Measurements from ENCODE around the gene NHEJ1. TPM values are rescaled to one million over a fixed set of nuclear protein-coding genes. Genes with fewer than 3 reads are reported as not detected.

The NHEJ1 gene
- total and polyA plus RNA-seq, 4 donors, result 8.4 to 21.1 (median 12.5) TPM

DNA sequence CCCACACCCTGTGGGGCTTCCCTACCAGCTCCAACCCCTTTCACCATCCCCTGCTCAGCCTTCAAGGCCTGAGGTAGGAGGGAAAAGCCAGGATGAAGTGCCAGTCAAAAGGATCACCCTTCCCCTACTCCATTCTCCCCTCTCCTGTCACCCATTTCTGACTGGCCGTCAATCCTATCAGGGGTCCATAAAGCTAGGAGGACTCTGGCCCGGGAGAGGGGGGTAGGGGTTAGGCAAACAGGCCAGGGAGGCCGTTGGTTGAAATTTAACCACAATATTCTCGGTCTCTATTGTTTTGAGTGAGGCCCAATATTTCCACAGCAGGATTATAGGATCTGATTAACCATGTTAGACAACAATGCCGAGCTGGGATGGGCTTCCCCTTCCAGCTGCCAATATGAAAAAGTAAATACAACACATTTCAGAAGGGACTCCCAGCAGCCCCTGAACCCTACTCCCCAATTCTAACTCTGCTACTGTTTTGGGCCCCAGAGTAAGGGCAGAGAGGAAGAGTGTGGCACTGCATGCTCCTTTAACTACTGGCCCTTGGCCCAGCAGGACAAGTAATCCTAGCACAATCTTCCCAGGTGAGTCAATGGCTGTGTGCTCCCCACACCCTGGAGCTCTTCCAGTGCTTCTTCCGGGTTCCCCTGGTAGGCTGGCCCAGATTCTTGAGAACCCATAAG, 89.3 kb downstream of the NHEJ1 start:
- ATAC-seq (ENCODE audit: insufficient read depth, low FRiP score) (peak; percentile 57), DNase-seq (no peak)
- H3K9ac ChIP-seq (ENCODE audit: insufficient read depth in 1 of 2, low read length in 2 of 2), result no peak overlapping the region
- no peak overlapping the region for H3K4me3 ChIP-seq
- no peaks in the 10 kb centered on the region for H3K9me3 ChIP-seq (ENCODE audit: control insufficient read depth in 4 of 4, insufficient read depth in 3 of 4, low read length in 3 of 4)
- WGBS, 2 donors, result 70 to 83% methylated on average over 6 of the region's 6 CpGs
- H3K27me3 ChIP-seq (ENCODE audit: control insufficient read depth in 3 of 3, insufficient read depth in 3 of 3, low read length in 2 of 3), result no peaks in the 10 kb centered on the region
- peaks cover 0 to 6% (median 0%) of the 10 kb centered on the region in 4 donors for H3K36me3 ChIP-seq (ENCODE audit: control insufficient read depth in 4 of 4, insufficient read depth in 4 of 4, low read length in 4 of 4)
- H3K27ac ChIP-seq (ENCODE audit: low read depth in 1 of 2, low read length in 1 of 2), result no peak overlapping the region
- TF ChIP-seq, protein P1, sequence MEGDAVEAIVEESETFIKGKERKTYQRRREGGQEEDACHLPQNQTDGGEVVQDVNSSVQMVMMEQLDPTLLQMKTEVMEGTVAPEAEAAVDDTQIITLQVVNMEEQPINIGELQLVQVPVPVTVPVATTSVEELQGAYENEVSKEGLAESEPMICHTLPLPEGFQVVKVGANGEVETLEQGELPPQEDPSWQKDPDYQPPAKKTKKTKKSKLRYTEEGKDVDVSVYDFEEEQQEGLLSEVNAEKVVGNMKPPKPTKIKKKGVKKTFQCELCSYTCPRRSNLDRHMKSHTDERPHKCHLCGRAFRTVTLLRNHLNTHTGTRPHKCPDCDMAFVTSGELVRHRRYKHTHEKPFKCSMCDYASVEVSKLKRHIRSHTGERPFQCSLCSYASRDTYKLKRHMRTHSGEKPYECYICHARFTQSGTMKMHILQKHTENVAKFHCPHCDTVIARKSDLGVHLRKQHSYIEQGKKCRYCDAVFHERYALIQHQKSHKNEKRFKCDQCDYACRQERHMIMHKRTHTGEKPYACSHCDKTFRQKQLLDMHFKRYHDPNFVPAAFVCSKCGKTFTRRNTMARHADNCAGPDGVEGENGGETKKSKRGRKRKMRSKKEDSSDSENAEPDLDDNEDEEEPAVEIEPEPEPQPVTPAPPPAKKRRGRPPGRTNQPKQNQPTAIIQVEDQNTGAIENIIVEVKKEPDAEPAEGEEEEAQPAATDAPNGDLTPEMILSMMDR (IDR thresholded peaks at IDR 0.05; ENCODE audit: control extremely low read depth, extremely low read depth), result no peak
- H3K4me1 ChIP-seq (ENCODE audit: control insufficient read depth in 5 of 5, insufficient read depth in 5 of 5, low read length in 5 of 5), result no peaks in the 10 kb centered on the region

- peaks cover 0 to 30% (median 30%) of the 10 kb centered on the region in 3 donors for H3K27me3 ChIP-seq (ENCODE audit: control insufficient read depth in 3 of 3, insufficient read depth in 3 of 3, low read length in 2 of 3)
- no peaks in the 10 kb centered on the region for H3K36me3 ChIP-seq (ENCODE audit: control insufficient read depth in 4 of 4, insufficient read depth in 4 of 4, low read length in 4 of 4)
- DNase-seq, result peak in 1 of 3 donors; percentile 51
- no peak overlapping the region for H3K27ac ChIP-seq (ENCODE audit: low read depth in 1 of 2, low read length in 1 of 2)
- H3K9ac ChIP-seq (ENCODE audit: insufficient read depth in 1 of 2, low read length in 2 of 2), result no peak overlapping the region
- TF ChIP-seq, protein P1 (IDR thresholded peaks at IDR 0.05; ENCODE audit: control extremely low read depth, extremely low read depth), result no peak
- H3K4me1 ChIP-seq (ENCODE audit: control insufficient read depth in 5 of 5, insufficient read depth in 5 of 5, low read length in 5 of 5), result peaks cover 0 to 4% (median 0%) of the 10 kb centered on the region in 5 donors
- no peak overlapping the region for H3K4me3 ChIP-seq
- no peaks in the 10 kb centered on the region for H3K9me3 ChIP-seq (ENCODE audit: control insufficient read depth in 4 of 4, insufficient read depth in 3 of 4, low read length in 3 of 4)
- 70 to 74% methylated on average over 1 of the region's 1 CpG for WGBS, 2 donors
- ATAC-seq (ENCODE audit: insufficient read depth, low FRiP score), result no peak
Observed at GRCh38 chr2:219065484-219065883, 95.1 kb downstream of the NHEJ1 start.

- H3K4me1 ChIP-seq (ENCODE audit: control insufficient read depth in 5 of 5, insufficient read depth in 5 of 5, low read length in 5 of 5), result peaks cover 0 to 16% (median 0%) of the 10 kb centered on the region in 5 donors
- no peak overlapping the region for H3K9ac ChIP-seq (ENCODE audit: insufficient read depth in 1 of 2, low read length in 2 of 2)
- no peak overlapping the region for H3K27ac ChIP-seq (ENCODE audit: low read depth in 1 of 2, low read length in 1 of 2)
- DNase-seq, result no peak
- H3K9me3 ChIP-seq (ENCODE audit: control insufficient read depth in 4 of 4, insufficient read depth in 3 of 4, low read length in 3 of 4), result no peaks in the 10 kb centered on the region
- TF ChIP-seq, protein P1 (IDR thresholded peaks at IDR 0.05; ENCODE audit: control extremely low read depth, extremely low read depth), result no peak
- 62 to 72% methylated on average over 6 of the region's 6 CpGs for WGBS, 2 donors
- no peak for ATAC-seq (ENCODE audit: insufficient read depth, low FRiP score)
- no peaks in the 10 kb centered on the region for H3K36me3 ChIP-seq (ENCODE audit: control insufficient read depth in 4 of 4, insufficient read depth in 4 of 4, low read length in 4 of 4)
- H3K4me3 ChIP-seq, result no peak overlapping the region
- H3K27me3 ChIP-seq (ENCODE audit: control insufficient read depth in 3 of 3, insufficient read depth in 3 of 3, low read length in 2 of 3), result peaks cover 0 to 56% (median 47%) of the 10 kb centered on the region in 3 donors
Observed at GRCh38 chr2:219062081-219062480, 98.5 kb downstream of the NHEJ1 start.

Data from lung (tissue), 12 donors.